Measurements from ENCODE around the gene SLFN12L. TPM values are rescaled to one million over a fixed set of nuclear protein-coding genes. Genes with fewer than 3 reads are reported as not detected.

The SLFN12L gene
- total and polyA plus RNA-seq, 4 donors, result 0.59 to 13.2 (median 1.5) TPM

DNA sequence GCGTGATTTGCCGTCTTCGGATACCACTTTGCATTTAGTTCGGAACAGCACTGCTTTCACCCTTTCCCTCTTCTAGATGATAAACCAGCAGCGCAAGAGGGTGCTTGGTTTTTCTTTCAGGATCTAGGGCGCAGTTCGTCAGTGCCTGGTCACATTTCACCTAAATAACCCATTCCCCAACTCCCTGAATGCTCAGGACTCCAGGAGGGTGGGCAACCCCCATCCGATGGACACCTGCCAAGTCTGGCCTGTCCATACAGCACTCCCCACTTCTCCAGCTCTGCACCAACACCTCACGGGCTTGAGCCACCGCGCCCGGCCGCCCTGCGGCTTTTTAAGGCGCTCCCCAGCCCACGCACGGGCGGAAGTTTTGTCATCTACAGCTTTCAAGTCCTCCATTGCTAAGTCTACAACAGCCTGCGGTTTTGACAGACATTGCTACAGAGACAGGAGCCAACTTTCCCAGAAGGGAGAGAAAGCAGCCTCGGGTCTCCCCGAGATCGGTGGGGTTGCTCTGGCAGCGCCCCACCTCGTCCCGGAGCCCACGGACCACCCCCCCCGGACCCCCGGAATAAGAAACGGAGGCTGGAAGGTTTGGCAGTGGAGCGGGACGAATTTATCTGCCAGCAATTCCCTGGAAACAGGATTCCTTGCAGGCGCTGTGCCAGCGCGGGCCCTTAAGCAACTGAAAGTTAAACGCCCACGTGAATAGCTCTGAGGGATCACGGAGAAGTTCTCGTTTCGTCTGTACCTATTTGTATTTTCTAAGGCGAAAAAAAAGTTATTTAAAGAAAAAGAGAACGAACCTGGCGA lies 50.4 kb downstream of the SLFN12L start:
- Histone ChIP-seq H3K9me3 (ENCODE audit: control insufficient read depth in 4 of 4, insufficient read depth in 3 of 4, low read length in 3 of 4) (peaks cover 0 to 13% (median 0%) of the 10 kb centered on the region in 4 donors), H3K27me3 (ENCODE audit: control insufficient read depth in 3 of 3, insufficient read depth in 3 of 3, low read length in 2 of 3) (peaks cover 0 to 77% (median 20%) of the 10 kb centered on the region in 3 donors), H3K4me3 (peak overlapping the region; percentile 61), H3K36me3 (ENCODE audit: control insufficient read depth in 4 of 4, insufficient read depth in 4 of 4, low read length in 4 of 4) (peaks cover 0 to 6% (median 0%) of the 10 kb centered on the region in 4 donors), H3K27ac (ENCODE audit: low read depth in 1 of 2, low read length in 1 of 2) (peak overlapping the region in 1 of 2 donors; percentile 71), H3K9ac (ENCODE audit: insufficient read depth in 1 of 2, low read length in 2 of 2) (peak overlapping the region in 1 of 2 donors; percentile 81), H3K4me1 (ENCODE audit: control insufficient read depth in 5 of 5, insufficient read depth in 5 of 5, low read length in 5 of 5) (peaks cover 0 to 14% (median 0%) of the 10 kb centered on the region in 5 donors)
- TF ChIP-seq, protein P1, sequence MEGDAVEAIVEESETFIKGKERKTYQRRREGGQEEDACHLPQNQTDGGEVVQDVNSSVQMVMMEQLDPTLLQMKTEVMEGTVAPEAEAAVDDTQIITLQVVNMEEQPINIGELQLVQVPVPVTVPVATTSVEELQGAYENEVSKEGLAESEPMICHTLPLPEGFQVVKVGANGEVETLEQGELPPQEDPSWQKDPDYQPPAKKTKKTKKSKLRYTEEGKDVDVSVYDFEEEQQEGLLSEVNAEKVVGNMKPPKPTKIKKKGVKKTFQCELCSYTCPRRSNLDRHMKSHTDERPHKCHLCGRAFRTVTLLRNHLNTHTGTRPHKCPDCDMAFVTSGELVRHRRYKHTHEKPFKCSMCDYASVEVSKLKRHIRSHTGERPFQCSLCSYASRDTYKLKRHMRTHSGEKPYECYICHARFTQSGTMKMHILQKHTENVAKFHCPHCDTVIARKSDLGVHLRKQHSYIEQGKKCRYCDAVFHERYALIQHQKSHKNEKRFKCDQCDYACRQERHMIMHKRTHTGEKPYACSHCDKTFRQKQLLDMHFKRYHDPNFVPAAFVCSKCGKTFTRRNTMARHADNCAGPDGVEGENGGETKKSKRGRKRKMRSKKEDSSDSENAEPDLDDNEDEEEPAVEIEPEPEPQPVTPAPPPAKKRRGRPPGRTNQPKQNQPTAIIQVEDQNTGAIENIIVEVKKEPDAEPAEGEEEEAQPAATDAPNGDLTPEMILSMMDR (IDR thresholded peaks at IDR 0.05; ENCODE audit: control extremely low read depth, extremely low read depth), result no peak
- DNase-seq, result peak; percentile 73 to 88 (median 79)
- 10 to 12% methylated on average over 42 of the region's 42 CpGs for WGBS, 2 donors
- peak; percentile 84 for ATAC-seq (ENCODE audit: insufficient read depth, low FRiP score)

- 78% methylated on average over 5 of the region's 5 CpGs for WGBS, 2 donors
Measured at GRCh38 chr17:35479271-35479670, 58.2 kb downstream of the SLFN12L start.

GRCh38 chr17:35477248-35477647 lies 60.2 kb downstream of the SLFN12L start:
- WGBS, 2 donors, result 78 to 80% methylated on average over 5 of the region's 5 CpGs
- H3K36me3 ChIP-seq (ENCODE audit: control insufficient read depth in 4 of 4, insufficient read depth in 4 of 4, low read length in 4 of 4), result peaks cover 0 to 5% (median 0%) of the 10 kb centered on the region in 4 donors

More at GRCh38 chr17:35479271-35479670, 58.2 kb downstream of the SLFN12L start:
- DNase-seq, result no peak
- H3K4me3 ChIP-seq, result no peak overlapping the region
- H3K4me1 ChIP-seq (ENCODE audit: control insufficient read depth in 5 of 5, insufficient read depth in 5 of 5, low read length in 5 of 5), result peaks cover 0 to 2% (median 0%) of the 10 kb centered on the region in 5 donors
- TF ChIP-seq, protein P1 (IDR thresholded peaks at IDR 0.05; ENCODE audit: control extremely low read depth, extremely low read depth), result no peak
- H3K27me3 ChIP-seq (ENCODE audit: control insufficient read depth in 3 of 3, insufficient read depth in 3 of 3, low read length in 2 of 3), result peaks cover 0 to 37% (median 0%) of the 10 kb centered on the region in 3 donors
- H3K9ac ChIP-seq (ENCODE audit: insufficient read depth in 1 of 2, low read length in 2 of 2), result no peak overlapping the region
- peaks cover 0 to 3% (median under 1%) of the 10 kb centered on the region in 4 donors for H3K36me3 ChIP-seq (ENCODE audit: control insufficient read depth in 4 of 4, insufficient read depth in 4 of 4, low read length in 4 of 4)
- peaks cover 0 to 9% (median 0%) of the 10 kb centered on the region in 4 donors for H3K9me3 ChIP-seq (ENCODE audit: control insufficient read depth in 4 of 4, insufficient read depth in 3 of 4, low read length in 3 of 4)
- H3K27ac ChIP-seq (ENCODE audit: low read depth in 1 of 2, low read length in 1 of 2), result no peak overlapping the region
- no peak for ATAC-seq (ENCODE audit: insufficient read depth, low FRiP score)

More at GRCh38 chr17:35477248-35477647, 60.2 kb downstream of the SLFN12L start:
- Histone ChIP-seq H3K9me3 (ENCODE audit: control insufficient read depth in 4 of 4, insufficient read depth in 3 of 4, low read length in 3 of 4) (peaks cover 0 to 1% (median 0%) of the 10 kb centered on the region in 4 donors), H3K4me1 (ENCODE audit: control insufficient read depth in 5 of 5, insufficient read depth in 5 of 5, low read length in 5 of 5) (peaks cover 0 to under 1% (median 0%) of the 10 kb centered on the region in 5 donors), H3K4me3 (no peak overlapping the region), H3K27me3 (ENCODE audit: control insufficient read depth in 3 of 3, insufficient read depth in 3 of 3, low read length in 2 of 3) (peaks cover 0 to 33% (median 0%) of the 10 kb centered on the region in 3 donors), H3K9ac (ENCODE audit: insufficient read depth in 1 of 2, low read length in 2 of 2) (no peak overlapping the region), H3K27ac (ENCODE audit: low read depth in 1 of 2, low read length in 1 of 2) (no peak overlapping the region)
- TF ChIP-seq, protein P1 (IDR thresholded peaks at IDR 0.05; ENCODE audit: control extremely low read depth, extremely low read depth), result no peak
- DNase-seq, result no peak
- no peak for ATAC-seq (ENCODE audit: insufficient read depth, low FRiP score)
